NT2/D1 (cell line): ENCODE data around the gene ABCA1.

Experiments used
- SUZ12 ChIP-seq: IDR thresholded peaks from 2 replicates; pipeline ENCODE4 v1.6.1; 2011; ENCODE audit not compliant: insufficient read length, insufficient read depth; ENCODE audit errors: extremely low read depth
- YY1 ChIP-seq: IDR thresholded peaks from 2 replicates; pipeline ENCODE4 v1.6.1; 2011; ENCODE audit not compliant: insufficient read length, insufficient read depth
- ZNF274 ChIP-seq: IDR thresholded peaks from 2 replicates; pipeline ENCODE4 v1.6.1; 2011; ENCODE audit warnings: mild to moderate bottlenecking, low read depth, low read length

- no peak for TF ChIP-seq ZNF274
- TF ChIP-seq YY1 = no peak
- TF ChIP-seq SUZ12 = no peak
Observed at GRCh38 chr9:104772714-104773510, 155.0 kb downstream of the ABCA1 start.
